G401 (cell line): ENCODE data around the gene WDR72. TPM values are rescaled to one million over a fixed set of nuclear protein-coding genes. Genes with fewer than 3 reads are reported as not detected.
"Not testable (repeated sequence)": the region's sequence is repeated elsewhere in the genome, so short reads cannot be mapped to it uniquely, and the experiment has no call there.

ENCODE experiments used
- DNase-seq: peaks from one replicate; pipeline ENCODE4 v3.0.0-alpha.2; 2015; ENCODE audit warnings: low spot score
- in situ Hi-C: cut with HindIII; loops from 2 replicates; pipeline ENCODE4 v1.10.0; 2016; ENCODE audit warnings: low sequenced_read_pairs, mixed read lengths
- total RNA-seq: library from RNA; depleted of rRNA; stranded (reverse); fragments of >200 nt; shearing (Covaris generic); gene quantifications from 2 replicates; pipeline ENCODE4 v1.2.3, GENCODE V29; 2014; rRNA removed

Gene WDR72
- not detected in 2 replicates for total RNA-seq

DNA sequence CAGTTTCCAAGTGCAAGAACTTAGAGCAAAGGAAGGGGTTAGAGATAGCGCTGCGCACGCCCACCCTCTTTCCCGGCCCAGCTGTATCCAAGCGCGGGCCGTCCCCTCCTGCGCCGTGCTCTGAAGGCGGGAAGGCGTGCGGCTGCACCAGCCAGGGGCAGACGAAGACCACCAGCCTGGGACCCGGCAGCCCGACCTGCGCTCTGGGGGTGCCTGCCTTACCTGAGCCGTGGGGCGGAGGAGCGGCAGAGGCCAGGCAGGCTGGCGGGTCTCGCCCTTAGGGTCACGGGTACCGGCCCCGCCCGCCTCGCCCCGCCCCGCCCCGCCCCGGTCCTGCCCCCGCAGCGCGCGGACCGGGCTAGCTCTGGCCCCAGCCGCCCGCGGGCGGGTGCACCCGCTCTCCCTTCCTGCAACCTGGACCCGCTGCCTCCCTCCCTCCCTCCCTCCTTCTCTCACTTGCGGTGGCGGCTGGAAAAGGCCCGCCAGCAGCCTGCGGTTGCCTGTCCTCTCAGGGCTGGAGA lies at the start of gene WDR72:
Gene WDR72 (minus strand): TSS at position 253 of the 521 bp plus-strand sequence. CDS start 26,514 bp downstream, outside the sequence.
- in situ Hi-C loops, result no loop called here
- DNase-seq, result no peak

- peak; percentile 45 for DNase-seq
- in situ Hi-C loops, result no loop called here
Measured at GRCh38 chr15:53808058-53808706, 48.7 kb upstream of the WDR72 start.

- in situ Hi-C loops, result no loop called here
- DNase-seq, result no peak
Measured at GRCh38 chr15:53807501-53807900, 48.0 kb upstream of the WDR72 start.

DNA sequence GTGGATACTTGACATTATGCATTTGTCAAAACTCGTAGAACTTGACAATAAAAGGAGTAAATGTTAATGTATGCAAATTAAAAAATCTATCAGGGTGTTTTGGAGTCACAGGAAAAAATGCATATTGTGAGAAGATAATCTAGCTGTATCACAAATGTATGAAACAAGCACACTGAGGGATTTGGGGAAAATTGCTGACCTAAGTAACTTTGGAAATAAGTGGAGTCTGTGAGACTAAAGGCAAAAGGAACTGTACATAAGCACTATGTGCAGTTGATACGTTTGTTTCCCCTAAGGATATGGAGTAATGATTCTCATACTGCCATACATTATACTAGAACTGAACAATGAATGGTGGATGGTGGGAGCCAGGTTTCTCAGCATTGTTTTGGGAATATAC lies 43.2 kb upstream of the WDR72 start:
- no peak for DNase-seq
- in situ Hi-C loops, result no loop called here

DNA sequence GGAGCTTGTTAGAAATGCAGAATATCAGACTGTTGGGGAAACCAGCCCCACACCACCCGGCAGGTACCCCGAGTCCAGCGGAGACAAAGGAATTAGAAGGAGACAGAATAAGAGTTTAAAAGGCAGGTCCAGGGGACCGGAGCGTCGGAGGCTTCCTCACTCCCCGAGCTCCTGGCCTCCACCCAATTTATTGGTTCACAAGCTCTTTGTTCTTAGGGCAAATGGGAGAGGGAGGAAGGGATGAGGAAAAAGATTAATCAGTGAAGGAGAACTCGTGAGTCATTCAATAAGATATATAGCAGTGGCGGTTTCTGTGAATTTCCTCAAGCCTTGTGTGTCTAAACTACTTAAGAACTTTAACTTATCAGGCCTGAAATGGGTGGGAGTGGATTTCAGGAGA lies 32.1 kb upstream of the WDR72 start:
- in situ Hi-C loops, result no loop called here

GRCh38 chr15:53789654-53790375 lies 30.4 kb upstream of the WDR72 start:
- DNase-seq, result no peak
- in situ Hi-C loops, result no loop called here

More for the DNA sequence above, 32.1 kb upstream of the WDR72 start:
- DNase-seq, result no peak

- in situ Hi-C loops, result no loop called here
- DNase-seq, result no peak
Measured at GRCh38 chr15:53786401-53786800, 26.9 kb upstream of the WDR72 start.

DNA sequence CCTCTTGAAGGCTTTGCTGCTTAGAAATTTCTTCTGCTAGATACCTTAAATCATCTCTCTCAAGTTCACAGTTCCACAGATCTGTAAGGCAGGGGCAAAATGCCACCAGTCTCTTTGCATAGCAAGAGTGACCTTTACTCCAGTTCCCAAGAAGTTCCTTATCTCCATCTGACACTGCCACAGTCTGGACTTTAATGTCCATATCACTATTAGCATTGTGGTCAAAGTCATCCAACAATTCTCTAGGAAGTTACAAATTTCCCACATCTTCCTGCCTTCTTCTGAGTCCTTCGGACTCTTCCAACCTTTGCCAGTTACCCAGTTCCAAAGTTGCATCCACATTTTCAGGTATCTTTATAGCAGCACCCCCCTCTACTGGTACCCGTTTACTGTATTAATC lies 25.8 kb upstream of the WDR72 start:
- in situ Hi-C loops, DNase-seq: not testable (repeated sequence)

- DNase-seq, result no peak
- in situ Hi-C loops, result no loop called here
Measured at GRCh38 chr15:53762916-53763315, 3.5 kb upstream of the WDR72 start.

- in situ Hi-C loops, result no loop called here
- no peak for DNase-seq
Measured at GRCh38 chr15:53758412-53758811, 1.1 kb downstream of the WDR72 start.

DNA sequence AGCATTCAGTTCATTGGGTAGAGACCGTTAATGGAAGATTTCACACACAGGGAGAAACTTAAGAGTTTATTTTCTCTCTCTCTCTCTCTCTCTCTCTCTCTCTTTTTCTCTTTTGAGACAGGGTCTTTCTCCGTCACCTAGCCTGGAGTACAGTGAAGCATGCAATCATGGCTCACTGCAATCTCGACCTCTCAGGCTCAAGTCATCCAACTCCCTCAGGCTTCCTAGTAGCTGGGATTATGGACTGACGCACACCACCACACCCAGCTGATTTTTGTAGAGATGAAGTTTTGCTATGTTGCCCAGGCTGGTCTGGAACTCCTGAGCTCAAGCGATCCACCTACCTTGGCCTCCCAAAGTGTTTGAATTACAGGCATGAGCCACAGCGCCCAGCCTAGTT lies 1.6 kb downstream of the WDR72 start:
- in situ Hi-C loops, result no loop called here
- no peak for DNase-seq

DNA sequence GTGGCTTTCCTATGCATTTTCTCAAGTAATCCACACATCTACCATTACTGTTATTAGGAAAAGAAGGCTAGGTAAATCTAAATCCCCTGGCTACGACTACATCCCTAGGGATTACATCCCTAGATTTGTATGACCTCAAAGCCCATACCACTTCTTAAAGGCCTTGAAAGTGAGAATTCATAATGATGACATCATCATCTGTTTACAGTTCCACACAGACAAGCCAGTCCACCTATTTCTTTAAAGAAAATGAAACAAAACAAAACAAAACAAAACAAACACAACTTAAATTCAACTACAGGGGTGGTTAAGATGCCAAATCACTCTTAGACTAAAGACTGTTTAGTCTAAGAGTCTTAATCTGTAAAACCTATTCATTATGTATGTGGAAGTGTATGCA lies 5.7 kb downstream of the WDR72 start:
- DNase-seq, result no peak
- in situ Hi-C loops, result no loop called here

- in situ Hi-C loops, result no loop called here
Measured at GRCh38 chr15:53752406-53752805, 7.1 kb downstream of the WDR72 start.

GRCh38 chr15:53747501-53748068 lies 11.9 kb downstream of the WDR72 start:
- no peak for DNase-seq
- in situ Hi-C loops, result no loop called here

More at GRCh38 chr15:53752406-53752805, 7.1 kb downstream of the WDR72 start:
- no peak for DNase-seq

GRCh38 chr15:53746101-53746500 lies 13.4 kb downstream of the WDR72 start:
- no peak for DNase-seq
- in situ Hi-C loops, result no loop called here

GRCh38 chr15:53739651-53740050 lies 19.8 kb downstream of the WDR72 start:
- DNase-seq, result no peak
- in situ Hi-C loops, result no loop called here

GRCh38 chr15:53739187-53739586 lies 20.3 kb downstream of the WDR72 start:
- no peak for DNase-seq
- in situ Hi-C loops, result no loop called here

DNA sequence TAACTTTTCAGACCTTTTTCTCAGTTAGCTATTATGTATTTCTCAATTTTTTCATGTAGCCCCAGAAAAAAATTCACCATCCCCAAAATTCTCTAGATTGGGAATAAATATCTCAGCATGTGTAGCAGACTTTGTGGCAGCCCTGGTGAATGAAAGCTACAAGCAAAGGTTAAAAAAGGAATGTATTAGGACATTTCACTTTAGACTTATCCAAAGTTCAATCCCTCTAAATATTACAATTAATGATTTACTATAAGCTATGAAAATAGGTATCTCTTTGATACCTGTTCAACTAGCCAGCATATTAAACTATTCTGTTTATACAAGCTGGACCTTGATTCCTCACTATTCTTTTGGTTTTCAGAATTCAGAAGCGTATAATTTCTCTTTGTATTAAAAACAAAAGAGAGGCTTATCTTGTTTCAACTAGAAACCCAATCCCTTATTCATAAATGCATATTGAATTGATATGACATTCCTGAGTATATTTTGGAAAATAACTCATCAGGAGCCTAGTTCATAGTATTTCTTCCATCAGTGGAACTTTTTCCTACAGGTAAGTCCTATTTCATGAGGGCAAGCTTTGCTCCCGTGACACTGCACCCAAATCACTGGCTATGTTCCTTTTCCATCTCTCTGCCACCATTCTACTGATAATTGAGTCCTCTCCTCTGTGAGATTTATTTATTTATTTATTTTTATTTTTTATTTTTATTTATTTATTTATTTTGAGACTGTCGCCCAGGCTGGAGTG lies 38.0 kb downstream of the WDR72 start:
- in situ Hi-C loops, result no loop called here
- DNase-seq, result no peak
